HCT116 (cell line): ENCODE results near the gene LRFN2. TPM values are rescaled to one million over a fixed set of nuclear protein-coding genes. Genes with fewer than 3 reads are reported as not detected.

Experiments
- ATAC-seq: fragments of 200-7000 bp; cut with Tn5 transposase; 2 replicates; pipeline ENCODE4 v1.9.1; 2020; ENCODE audit warnings: mild to moderate bottlenecking, moderate library complexity
- BruUV-seq: library from RNA; stranded (reverse); fragments of 400-500 nt; replicated peaks from 2 replicates; lab custom pipeline; 2021; lab: Mats Ljungman, UMichigan
- CTCF ChIA-PET: fragments of 300-600 bp; sonication (Branson Sonifier 250); formaldehyde crosslinking; loops from one replicate; lab custom pipeline; 2021; ENCODE audit warnings: antibody characterized with exemption; lab: Charles Lee
- POLR2A ChIA-PET: fragments of 300-600, 350-600 bp; sonication (Branson Sonifier 250); formaldehyde crosslinking; loops from one replicate; lab custom pipeline; 2021; ENCODE audit warnings: antibody characterized with exemption; lab: Charles Lee
- RAD21 ChIA-PET, 2 experiments: fragments of 300-600 bp; sonication (Branson Sonifier 250); formaldehyde crosslinking; loops; one replicate each; lab custom pipeline; 2023; ENCODE audit warnings: low total read pairs in 2 of 2; ENCODE audit not compliant: uncharacterized antibody in 2 of 2, unreplicated experiment in 2 of 2, low non-redundant PET in 1 of 2; lab: Charles Lee
- DNase-seq: peaks from one replicate; pipeline ENCODE4 v3.0.0-alpha.2; 2010; ENCODE audit warnings: low read depth, low spot score
- H2AFZ ChIP-seq: fragments of 200-600 bp; shearing (Covaris generic), sonication (generic); 2 replicates; pipeline ENCODE4 v1.6.1; 2017; ENCODE audit warnings: low read depth, mixed run types, mixed read lengths, antibody characterized with exemption, low read length; ENCODE audit not compliant: poor library complexity, severe bottlenecking
- H3K27ac ChIP-seq: 2 replicates; pipeline ENCODE4 v1.5.1; 2012; ENCODE audit warnings: low read depth, low read length
- H3K27me3 ChIP-seq: fragments of 200-600 bp; sonication (generic); 2 replicates; pipeline ENCODE4 v1.6.1; 2016; ENCODE audit warnings: mixed run types, low read length, mixed read lengths; ENCODE audit not compliant: insufficient read depth
- H3K36me3 ChIP-seq, 2 experiments: fragments of 200-500 bp in 1 of 2; fragments of 200-600 bp in 1 of 2; sonication (Bioruptor generic) in 1 of 2; sonication (generic) in 1 of 2; 2 replicates each; pipeline versions ENCODE4 v1.5.1 to v1.6.1; 2014 to 2016; ENCODE audit warnings: low read length in 2 of 2, inconsistent platforms in 1 of 2, mixed read lengths in 1 of 2, mixed run types in 1 of 2; ENCODE audit not compliant: insufficient read depth in 2 of 2, control insufficient read depth in 1 of 2
- H3K4me1 ChIP-seq, 2 experiments: fragments of 200-600 bp in 1 of 2; sonication (generic) in 1 of 2; 2 replicates each; pipeline versions ENCODE4 v1.5.1 to v1.6.1; 2012 to 2017; ENCODE audit warnings: low read length in 2 of 2, inconsistent platforms in 1 of 2, mild to moderate bottlenecking in 1 of 2, mixed read lengths in 1 of 2, mixed run types in 1 of 2, moderate library complexity in 1 of 2; ENCODE audit not compliant: insufficient read depth in 2 of 2, control insufficient read depth in 1 of 2
- H3K4me2 ChIP-seq: fragments of 200-600 bp; sonication (generic); 2 replicates; pipeline ENCODE4 v1.6.1; 2017; ENCODE audit warnings: mixed run types, low read length, mixed read lengths
- H3K4me3 ChIP-seq, 2 experiments: fragments of 200-600 bp in 1 of 2; sonication (generic) in 1 of 2; replicated peaks in 1 of 2; 2 replicates each; pipeline ENCODE4 v1.5.1; 2011 to 2016; ENCODE audit warnings: low read length in 2 of 2, control low read depth in 1 of 2, low read depth in 1 of 2, mild to moderate bottlenecking in 1 of 2, mixed read lengths in 1 of 2, mixed run types in 1 of 2
- H3K79me2 ChIP-seq: fragments of 200-600 bp; sonication (generic); 2 replicates; pipeline ENCODE4 v1.6.1; 2017; ENCODE audit warnings: mild to moderate bottlenecking, mixed run types, low read length, moderate library complexity, mixed read lengths; ENCODE audit not compliant: insufficient read depth
- H3K9ac ChIP-seq: fragments of 200-600 bp; sonication (generic); 2 replicates; pipeline ENCODE4 v1.6.1; 2016; ENCODE audit warnings: low read length, mixed read lengths
- H3K9me2 ChIP-seq: fragments of 200-600 bp; sonication (generic), shearing (Covaris generic); 2 replicates; pipeline ENCODE4 v1.6.1; 2017; ENCODE audit warnings: mixed run types, mild to moderate bottlenecking, moderate library complexity; ENCODE audit not compliant: insufficient read depth
- H3K9me3 ChIP-seq, 2 experiments: fragments of 200-500 bp in 1 of 2; fragments of 200-600 bp in 1 of 2; sonication (Bioruptor generic) in 1 of 2; sonication (generic) in 1 of 2; 2 replicates each; pipeline ENCODE4 v1.6.1; 2014 to 2017; ENCODE audit warnings: low read length in 2 of 2, mixed read lengths in 2 of 2, inconsistent platforms in 1 of 2, low read depth in 1 of 2, mild to moderate bottlenecking in 1 of 2, mixed run types in 1 of 2, moderate library complexity in 1 of 2; ENCODE audit not compliant: control insufficient read depth in 1 of 2, insufficient read depth in 1 of 2
- H4K20me1 ChIP-seq: fragments of 200-600 bp; sonication (generic), shearing (Covaris generic); 2 replicates; pipeline ENCODE4 v1.6.1; 2017; ENCODE audit warnings: mixed run types, mild to moderate bottlenecking, moderate library complexity; ENCODE audit not compliant: insufficient read depth
- CBX3 ChIP-seq: IDR thresholded peaks from 2 replicates; pipeline ENCODE4 v1.6.1; 2012; ENCODE audit warnings: low read depth
- CEBPB ChIP-seq: IDR thresholded peaks from 2 replicates; pipeline ENCODE4 v1.6.1; 2012; ENCODE audit warnings: low read depth
- CTCF ChIP-seq, 3 experiments: fragments of 200-600 bp in 1 of 3; sonication (generic) in 1 of 3; IDR thresholded peaks in 2 of 3; conservative IDR thresholded peaks in 1 of 3; 2 replicates each; pipeline ENCODE4 v1.5.1; 2012 to 2017; ENCODE audit warnings: low read depth in 2 of 3, low read length in 2 of 3, antibody characterized with exemption in 1 of 3, borderline replicate concordance in 1 of 3, control low read depth in 1 of 3, mild to moderate bottlenecking in 1 of 3, mixed read lengths in 1 of 3, mixed run types in 1 of 3, moderate library complexity in 1 of 3; ENCODE audit not compliant: insufficient read depth in 1 of 3
- EGR1 ChIP-seq: IDR thresholded peaks from 2 replicates; pipeline ENCODE4 v1.6.1; 2012; ENCODE audit warnings: low read depth
- ELF1 ChIP-seq: IDR thresholded peaks from 2 replicates; pipeline ENCODE4 v1.6.1; 2012; ENCODE audit warnings: low read depth, borderline replicate concordance
- EZH2 ChIP-seq: fragments of 200-600 bp; sonication (generic); IDR thresholded peaks from 2 replicates; pipeline ENCODE4 v1.6.1; 2017; ENCODE audit warnings: antibody characterized with exemption, mixed run types
- FOSL1 ChIP-seq: IDR thresholded peaks from 2 replicates; pipeline ENCODE4 v1.6.1; 2012; ENCODE audit warnings: low read depth
- JUND ChIP-seq: IDR thresholded peaks from 2 replicates; pipeline ENCODE4 v1.6.1; 2012
- MAX ChIP-seq: IDR thresholded peaks from 2 replicates; pipeline ENCODE4 v1.6.1; 2012
- POLR2A ChIP-seq: IDR thresholded peaks from 2 replicates; pipeline ENCODE4 v1.7.0; 2011; ENCODE audit warnings: borderline replicate concordance; ENCODE audit not compliant: insufficient read depth, insufficient read length; ENCODE audit errors: extremely low read depth
- POLR2AphosphoS5 ChIP-seq: IDR thresholded peaks from 2 replicates; pipeline ENCODE4 v1.6.1; 2011; ENCODE audit warnings: mild to moderate bottlenecking, low read depth, low read length, moderate library complexity
- RAD21 ChIP-seq: IDR thresholded peaks from 2 replicates; pipeline ENCODE4 v1.6.1; 2012; ENCODE audit warnings: low read depth, mild to moderate bottlenecking
- SIN3A ChIP-seq: IDR thresholded peaks from 2 replicates; pipeline ENCODE4 v1.6.1; 2012; ENCODE audit warnings: low read depth
- SRF ChIP-seq: IDR thresholded peaks from 2 replicates; pipeline ENCODE4 v1.6.1; 2012; ENCODE audit warnings: low read depth
- ZNF274 ChIP-seq: fragments of 200-500 bp; sonication (Bioruptor generic); IDR thresholded peaks from 2 replicates; pipeline ENCODE4 v1.6.1; 2014; ENCODE audit warnings: mild to moderate bottlenecking, low read depth, low read length, inconsistent platforms
- intact Hi-C: fragments of 100-400 bp; cut with micrococcal nuclease; formaldehyde crosslinking; loops from 2 replicates; pipeline ENCODE4 v1.10.0; 2022
- total RNA-seq: library from RNA; stranded (reverse); gene quantifications from one replicate; pipeline ENCODE4 v1.2.1, GENCODE V29; 2021; ENCODE audit not compliant: unreplicated experiment

Gene LRFN2
- total RNA-seq, 1 experiment from 2014 or later, result not detected

GRCh38 chr6:40532349-40533000, 54.7 kb downstream of the LRFN2 start:
- CTCF ChIA-PET, result no interaction called here
- H2AFZ ChIP-seq, result no peak overlapping the region
- no peak overlapping the region for H3K4me2 ChIP-seq
- H3K9me2 ChIP-seq, result no peaks in the 10 kb centered on the region
- H3K36me3 ChIP-seq, result no peaks in the 10 kb centered on the region
- ATAC-seq, result no peak
- intact Hi-C loops, result no loop called here
- no peak for TF ChIP-seq SRF
- no peak overlapping the region for H3K4me3 ChIP-seq
- H4K20me1 ChIP-seq, result no peaks in the 10 kb centered on the region
- DNase-seq, result no peak
- H3K9me3 ChIP-seq, result no peaks in the 10 kb centered on the region
- no peaks in the 10 kb centered on the region for H3K79me2 ChIP-seq
- no peak overlapping the region for H3K27ac ChIP-seq
- H3K9ac ChIP-seq, result no peak overlapping the region
- H3K27me3 ChIP-seq, result peaks cover 3% of the 10 kb centered on the region; the same call in 1 of the 2 replicates
- POLR2A ChIA-PET, result no interaction called here
- no TSS peak for BruUV-seq
- RAD21 ChIA-PET, result no interaction called here
- H3K4me1 ChIP-seq, result no peaks in the 10 kb centered on the region

- Histone ChIP-seq H3K9me2 (no peaks in the 10 kb centered on the region), H3K27ac (no peak overlapping the region), H4K20me1 (no peaks in the 10 kb centered on the region), H3K4me2 (no peak overlapping the region), H3K36me3 (no peaks in the 10 kb centered on the region), H3K4me1 (no peaks in the 10 kb centered on the region)
- no TSS peak for BruUV-seq
- no peak for ATAC-seq
- ChIA-PET RAD21 (no interaction called here), CTCF (no interaction called here)
- intact Hi-C loops, result no loop called here
- no peak for TF ChIP-seq POLR2AphosphoS5
- TF ChIP-seq EZH2, result no peak
- TF ChIP-seq SIN3A, result no peak
- TF ChIP-seq FOSL1, result no peak
- no peak for TF ChIP-seq CEBPB
- TF ChIP-seq ELF1, result no peak
- TF ChIP-seq JUND, result no peak
- TF ChIP-seq CTCF (IDR thresholded peaks at IDR 0.05 in 2 of 3, conservative IDR thresholded peaks at IDR 0.05 in 1 of 3; ENCODE audit: borderline replicate concordance in 1 of 3, insufficient read depth in 1 of 3, low read depth in 2 of 3, low read length in 2 of 3), result no peak
- no peak for TF ChIP-seq POLR2A
- no peak for TF ChIP-seq CBX3
- TF ChIP-seq EGR1, result no peak
- TF ChIP-seq MAX, result no peak
- TF ChIP-seq RAD21, result no peak
- no peak for TF ChIP-seq ZNF274
- TF ChIP-seq, all 23 proteins: peak for 0
- Histone ChIP-seq H3K27me3 (peaks cover 3% of the 10 kb centered on the region; the same call in 1 of the 2 replicates), H3K4me3 (no peak overlapping the region), H3K9me3 (no peaks in the 10 kb centered on the region), H2AFZ (no peak overlapping the region), H3K9ac (no peak overlapping the region), H3K79me2 (no peaks in the 10 kb centered on the region)
- no peak for DNase-seq
- POLR2A ChIA-PET, result no interaction called here
Observed at GRCh38 chr6:40529919-40530318, 57.2 kb downstream of the LRFN2 start.
